HEK293 (cell line): ENCODE measurements around the gene ADD1.

Source experiments
- CTCF ChIA-PET: fragments of 350-600 bp; formaldehyde crosslinking; extraction: SDS; loops from one replicate; lab custom pipeline; 2021; ENCODE audit warnings: antibody characterized with exemption; lab: Yijun Ruan, JAX
- POLR2A ChIA-PET: fragments of 300-600 bp; formaldehyde crosslinking; extraction: SDS; loops from one replicate; lab custom pipeline; 2020; ENCODE audit warnings: antibody characterized with exemption, inconsistent platforms; lab: Yijun Ruan, JAX
- H3K27ac ChIP-seq: fragments of 200-500 bp; sonication (Bioruptor generic); 2 replicates; pipeline ENCODE4 v1.5.1; 2014; ENCODE audit warnings: low read depth, low read length, control low read depth, inconsistent platforms; ENCODE audit errors: extremely low read depth
- H3K36me3 ChIP-seq, 2 experiments: fragments of 200-500 bp in 1 of 2; sonication (Bioruptor generic) in 1 of 2; 1 replicate in 1 of 2; 2 replicates in 1 of 2; pipeline ENCODE4 v1.5.1; 2014 to 2017; ENCODE audit warnings: inconsistent platforms in 2 of 2, low read length in 2 of 2; ENCODE audit not compliant: control insufficient read depth in 2 of 2, insufficient read depth in 1 of 2
- H3K4me1 ChIP-seq: fragments of 200-500 bp; sonication (Bioruptor generic); 2 replicates; pipeline ENCODE4 v1.5.1; 2014; ENCODE audit warnings: mild to moderate bottlenecking, low read length, inconsistent platforms; ENCODE audit not compliant: control insufficient read depth, insufficient read depth
- H3K4me3 ChIP-seq: 2 replicates; pipeline ENCODE4 v1.5.1; 2011; ENCODE audit warnings: low read depth, mild to moderate bottlenecking, control low read depth, low read length, moderate library complexity
- H3K9me3 ChIP-seq: fragments of 200-500 bp; sonication (Bioruptor generic); 2 replicates; pipeline ENCODE4 v1.5.1; 2014; ENCODE audit warnings: low read depth, low read length, inconsistent platforms; ENCODE audit not compliant: control insufficient read depth, insufficient read depth
- IKZF3 ChIP-seq: fragments of 450-650 bp; IDR thresholded peaks from 2 replicates; pipeline ENCODE4 v1.5.0; 2018; ENCODE audit warnings: missing biosample characterization, mild to moderate bottlenecking, missing genetic modification characterization, moderate library complexity
- PRDM1 ChIP-seq: fragments of 450-650 bp; formaldehyde crosslinking; IDR thresholded peaks from 2 replicates; pipeline ENCODE4; 2016; ENCODE audit warnings: missing biosample characterization, missing genetic modification characterization
- SP2 ChIP-seq: fragments of 450-650 bp; formaldehyde crosslinking; IDR thresholded peaks from 2 replicates; pipeline ENCODE4 v1.5.1; 2016; ENCODE audit warnings: missing biosample characterization, missing genetic modification characterization
- TCF7L2 ChIP-seq: IDR thresholded peaks from 2 replicates; pipeline ENCODE4 v1.6.1; 2011; ENCODE audit warnings: low read depth, mild to moderate bottlenecking, inconsistent platforms, low read length, moderate library complexity, borderline replicate concordance
- ZBTB17 ChIP-seq: fragments of 450-650 bp; formaldehyde crosslinking; IDR thresholded peaks from 2 replicates; pipeline ENCODE4 v1.5.1; 2016; ENCODE audit warnings: missing biosample characterization, missing genetic modification characterization
- ZFP69B ChIP-seq: fragments of 450-650 bp; formaldehyde crosslinking; IDR thresholded peaks from 2 replicates; pipeline ENCODE4 v1.5.1; 2016; ENCODE audit warnings: missing biosample characterization, missing genetic modification characterization
- ZNF114 ChIP-seq: fragments of 450-650 bp; formaldehyde crosslinking; IDR thresholded peaks from 2 replicates; pipeline ENCODE4 v1.5.0; 2017; ENCODE audit warnings: missing biosample characterization, missing genetic modification characterization
- ZNF140 ChIP-seq: fragments of 450-650 bp; formaldehyde crosslinking; IDR thresholded peaks from 2 replicates; pipeline ENCODE4 v1.5.1; 2016; ENCODE audit warnings: missing biosample characterization, missing genetic modification characterization
- ZNF155 ChIP-seq: fragments of 450-650 bp; formaldehyde crosslinking; IDR thresholded peaks from 2 replicates; pipeline ENCODE4 v1.5.1; 2016; ENCODE audit warnings: missing biosample characterization, missing genetic modification characterization
- ZNF169 ChIP-seq: fragments of 450-650 bp; formaldehyde crosslinking; IDR thresholded peaks from 2 replicates; pipeline ENCODE4 v1.5.1; 2016; ENCODE audit warnings: missing biosample characterization, missing genetic modification characterization
- ZNF239 ChIP-seq: fragments of 450-650 bp; formaldehyde crosslinking; IDR thresholded peaks from 2 replicates; pipeline ENCODE4 v1.5.1; 2016; ENCODE audit warnings: missing biosample characterization, missing genetic modification characterization
- ZNF311 ChIP-seq: fragments of 450-650 bp; formaldehyde crosslinking; IDR thresholded peaks from 2 replicates; pipeline ENCODE4 v1.5.1; 2017; ENCODE audit warnings: missing biosample characterization, missing genetic modification characterization, borderline replicate concordance
- ZNF404 ChIP-seq: fragments of 450-650 bp; formaldehyde crosslinking; IDR thresholded peaks from 2 replicates; pipeline ENCODE4 v1.5.1; 2017; ENCODE audit warnings: missing biosample characterization, missing genetic modification characterization
- ZNF529 ChIP-seq: fragments of 450-650 bp; formaldehyde crosslinking; IDR thresholded peaks from 2 replicates; pipeline ENCODE4 v1.5.1; 2017; ENCODE audit warnings: missing genetic modification characterization, missing biosample characterization; ENCODE audit not compliant: insufficient replicate concordance
- ZNF544 ChIP-seq: fragments of 450-650 bp; formaldehyde crosslinking; IDR thresholded peaks from 2 replicates; pipeline ENCODE4 v1.5.0; 2017; ENCODE audit warnings: missing biosample characterization, missing genetic modification characterization
- ZNF560 ChIP-seq: fragments of 450-650 bp; formaldehyde crosslinking; IDR thresholded peaks from 2 replicates; pipeline ENCODE4 v1.5.1; 2017; ENCODE audit warnings: missing biosample characterization, missing genetic modification characterization, borderline replicate concordance
- ZNF561 ChIP-seq: fragments of 450-650 bp; IDR thresholded peaks from 2 replicates; pipeline ENCODE4 v1.5.1; 2018; ENCODE audit warnings: missing biosample characterization, missing genetic modification characterization, borderline replicate concordance
- ZNF596 ChIP-seq: fragments of 450-650 bp; IDR thresholded peaks from 2 replicates; pipeline ENCODE4 v1.5.0; 2018; ENCODE audit warnings: missing biosample characterization, mild to moderate bottlenecking, missing genetic modification characterization, moderate library complexity
- ZNF600 ChIP-seq: fragments of 450-650 bp; formaldehyde crosslinking; IDR thresholded peaks from 2 replicates; pipeline ENCODE4 v1.5.1; 2016; ENCODE audit warnings: missing biosample characterization, missing genetic modification characterization
- ZNF623 ChIP-seq: fragments of 450-650 bp; formaldehyde crosslinking; IDR thresholded peaks from 2 replicates; pipeline ENCODE4 v1.5.1; 2016; ENCODE audit warnings: missing biosample characterization, missing genetic modification characterization
- ZNF626 ChIP-seq: fragments of 450-650 bp; sonication (Bioruptor Pico); formaldehyde crosslinking; IDR thresholded peaks from 2 replicates; pipeline ENCODE4 v1.5.1; 2018; ENCODE audit warnings: missing biosample characterization, missing genetic modification characterization, inconsistent platforms
- ZNF629 ChIP-seq: fragments of 450-650 bp; formaldehyde crosslinking; IDR thresholded peaks from 2 replicates; pipeline ENCODE4 v1.5.1; 2017; ENCODE audit warnings: missing biosample characterization, missing genetic modification characterization
- ZNF658 ChIP-seq: fragments of 450-650 bp; formaldehyde crosslinking; IDR thresholded peaks from 2 replicates; pipeline ENCODE4; 2016; ENCODE audit warnings: missing biosample characterization, missing genetic modification characterization
- ZNF664 ChIP-seq: fragments of 450-650 bp; formaldehyde crosslinking; IDR thresholded peaks from 2 replicates; pipeline ENCODE4 v1.5.1; 2016; ENCODE audit warnings: missing biosample characterization, missing genetic modification characterization
- ZNF768 ChIP-seq: fragments of 450-650 bp; formaldehyde crosslinking; IDR thresholded peaks from 2 replicates; pipeline ENCODE4 v1.5.1; 2018; ENCODE audit warnings: missing biosample characterization, mild to moderate bottlenecking, missing genetic modification characterization
- ZNF843 ChIP-seq: fragments of 450-650 bp; formaldehyde crosslinking; IDR thresholded peaks from 2 replicates; pipeline ENCODE4 v1.5.1; 2016; ENCODE audit warnings: missing biosample characterization, missing genetic modification characterization
- ZSCAN16 ChIP-seq: fragments of 450-650 bp; formaldehyde crosslinking; IDR thresholded peaks from 2 replicates; pipeline ENCODE4 v1.5.1; 2016; ENCODE audit warnings: missing biosample characterization, missing genetic modification characterization
- TF ChIP-seq, protein P1 (sequence below): fragments of 450-650 bp; formaldehyde crosslinking; IDR thresholded peaks from 2 replicates; pipeline ENCODE4 v1.5.1; 2016; ENCODE audit warnings: missing biosample characterization, missing genetic modification characterization, low read depth
- TF ChIP-seq, protein P2 (sequence below): fragments of 450-650 bp; formaldehyde crosslinking; IDR thresholded peaks from 2 replicates; pipeline ENCODE4 v1.5.1; 2016; ENCODE audit warnings: missing biosample characterization, missing genetic modification characterization
- TF ChIP-seq, protein P3 (sequence below): fragments of 450-650 bp; formaldehyde crosslinking; IDR thresholded peaks from 2 replicates; pipeline ENCODE4 v1.5.1; 2016; ENCODE audit warnings: missing biosample characterization, missing genetic modification characterization

Gene ADD1

DNA sequence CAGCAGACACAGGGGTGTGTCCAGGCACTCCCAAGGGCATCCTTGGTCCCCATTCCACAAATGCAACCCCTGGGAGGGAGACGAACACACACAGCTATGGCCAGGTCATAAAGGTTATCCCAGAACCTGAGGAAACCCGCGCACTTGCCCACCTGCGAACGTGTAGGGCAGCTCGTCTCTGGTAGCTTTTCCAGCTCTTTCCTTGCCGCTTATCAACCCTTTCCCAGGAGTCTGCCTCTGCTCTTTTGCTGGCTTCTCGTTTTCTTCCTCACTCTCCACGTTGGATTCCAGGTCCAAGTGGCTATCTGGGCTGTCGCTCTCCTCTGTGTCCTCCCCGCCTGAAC, 106.1 kb downstream of the ADD1 start:
- H3K4me1 ChIP-seq = no peaks in the 10 kb centered on the region
- H3K27ac ChIP-seq = no peak overlapping the region
- CTCF ChIA-PET = interaction anchor here (1.1 kb wide), 1 partner anchor 87 kb away, joined by 5 read pairs; no protein-coding TSS in a partner anchor
- POLR2A ChIA-PET = no interaction called here
- H3K9me3 ChIP-seq = no peaks in the 10 kb centered on the region
- H3K36me3 ChIP-seq = peaks cover 0 to 99% of the 10 kb centered on the region in 2 experiments
- TF ChIP-seq ZNF239 (tag by site-specific recombination) (no peak), ZNF596 (no peak), ZNF155 (no peak), ZNF768 (no peak), TCF7L2 (no peak), ZNF114 (no peak), ZNF404 (no peak), ZNF626 (tag by site-specific recombination) (no peak), ZNF560 (tag by site-specific recombination) (no peak), ZNF169 (tag by site-specific recombination) (no peak), IKZF3 (no peak)
- no peak overlapping the region for H3K4me3 ChIP-seq

DNA sequence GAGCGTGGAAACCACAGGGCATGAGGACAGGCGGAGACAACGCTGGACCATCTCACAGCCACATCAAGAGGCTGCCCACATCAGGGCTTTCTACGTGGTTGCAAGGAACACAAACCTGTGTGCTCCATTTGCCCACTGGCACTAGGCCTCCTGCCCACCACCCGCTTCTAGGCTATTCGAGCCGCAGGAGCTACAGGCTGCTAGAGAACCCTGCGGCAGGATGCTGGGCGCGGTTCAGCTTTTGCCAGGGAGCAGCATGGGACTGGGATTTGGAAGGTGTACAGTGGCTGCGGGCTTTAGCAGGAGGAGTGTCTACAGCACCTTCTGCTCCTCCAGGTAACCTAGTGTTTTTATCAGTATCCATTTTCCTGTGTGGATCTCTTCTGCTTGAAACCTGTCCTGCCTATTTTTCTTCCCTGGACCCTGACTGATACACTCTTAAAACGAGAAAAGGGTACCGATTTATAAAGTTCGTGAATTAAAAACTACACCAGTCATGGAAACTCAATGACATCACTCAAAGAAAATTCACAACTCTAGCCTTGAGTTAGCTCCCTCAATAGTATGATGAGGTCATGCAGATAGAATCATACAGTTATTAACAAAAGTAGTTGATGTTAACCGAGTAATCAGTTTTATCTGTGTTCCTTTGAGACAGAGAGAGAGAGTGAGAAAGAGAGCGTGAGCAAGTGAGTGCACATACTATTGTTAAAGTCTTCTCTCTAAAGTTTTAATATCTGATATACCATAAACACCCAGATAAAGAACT, 106.8 kb downstream of the ADD1 start:
- no peak overlapping the region for H3K27ac ChIP-seq
- POLR2A ChIA-PET = no interaction called here
- no peak overlapping the region for H3K4me3 ChIP-seq
- TF ChIP-seq ZBTB17 = peak; percentile 73
- no peak for TF ChIP-seq ZFP69B
- no peak for TF ChIP-seq ZNF600 (tag by site-specific recombination)
- TF ChIP-seq ZNF664 (tag by site-specific recombination) = no peak
- TF ChIP-seq, protein P1, sequence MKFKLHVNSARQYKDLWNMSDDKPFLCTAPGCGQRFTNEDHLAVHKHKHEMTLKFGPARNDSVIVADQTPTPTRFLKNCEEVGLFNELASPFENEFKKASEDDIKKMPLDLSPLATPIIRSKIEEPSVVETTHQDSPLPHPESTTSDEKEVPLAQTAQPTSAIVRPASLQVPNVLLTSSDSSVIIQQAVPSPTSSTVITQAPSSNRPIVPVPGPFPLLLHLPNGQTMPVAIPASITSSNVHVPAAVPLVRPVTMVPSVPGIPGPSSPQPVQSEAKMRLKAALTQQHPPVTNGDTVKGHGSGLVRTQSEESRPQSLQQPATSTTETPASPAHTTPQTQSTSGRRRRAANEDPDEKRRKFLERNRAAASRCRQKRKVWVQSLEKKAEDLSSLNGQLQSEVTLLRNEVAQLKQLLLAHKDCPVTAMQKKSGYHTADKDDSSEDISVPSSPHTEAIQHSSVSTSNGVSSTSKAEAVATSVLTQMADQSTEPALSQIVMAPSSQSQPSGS = peak; percentile 86
- TF ChIP-seq ZNF140 (tag by site-specific recombination) = no peak
- peak; percentile 38 for TF ChIP-seq ZNF629 (tag by site-specific recombination)
- TF ChIP-seq SP2 (tag by site-specific recombination) = no peak
- H3K4me1 ChIP-seq = no peaks in the 10 kb centered on the region
- no peaks in the 10 kb centered on the region for H3K9me3 ChIP-seq
- peaks cover 0 to 98% of the 10 kb centered on the region in 2 experiments for H3K36me3 ChIP-seq
- CTCF ChIA-PET = interaction anchor here (0.5 kb wide), 1 partner anchor 732 kb away, joined by 3 read pairs; no protein-coding TSS in a partner anchor

DNA sequence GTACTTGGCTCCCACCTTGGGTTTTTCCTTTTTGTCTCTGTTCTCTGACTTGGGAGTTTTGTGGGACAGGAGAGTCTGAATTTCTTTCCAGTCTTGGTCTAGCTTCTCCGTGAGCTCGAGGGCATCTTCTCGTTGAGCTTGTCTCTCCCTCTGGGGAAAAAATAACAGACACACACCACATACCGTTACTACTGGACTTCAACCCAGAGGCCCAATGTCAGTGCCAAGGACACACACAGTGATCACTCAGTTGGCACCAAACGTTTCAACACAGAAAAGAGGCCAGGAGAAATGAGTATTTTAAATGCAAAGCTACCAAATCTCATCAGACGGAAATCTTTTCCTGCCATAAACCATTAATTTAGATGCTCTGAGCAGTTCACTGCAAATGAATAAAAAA, 109.9 kb downstream of the ADD1 start:
- Histone ChIP-seq H3K9me3 (no peaks in the 10 kb centered on the region), H3K4me3 (no peak overlapping the region), H3K4me1 (no peaks in the 10 kb centered on the region), H3K36me3 (peaks cover 5 to 99% of the 10 kb centered on the region in 2 experiments), H3K27ac (no peak overlapping the region)
- ChIA-PET POLR2A (interaction anchor here (1.0 to 1.6 kb wide), 2 partner anchors 9 to 10 kb away, joined by 3 to 5 read pairs; partner anchors contain the start of gene GRK4), CTCF (interaction anchor here (1.1 kb wide), 1 partner anchor 9 kb away, joined by 7 read pairs; no protein-coding TSS in a partner anchor)
- TF ChIP-seq ZSCAN16 (tag by site-specific recombination) (no peak), PRDM1 (tag by site-specific recombination) (no peak), ZNF623 (tag by site-specific recombination) (no peak), ZNF561 (tag by site-specific recombination) (no peak), ZNF529 (tag by site-specific recombination) (no peak), ZNF311 (tag by site-specific recombination) (no peak), ZNF544 (tag by site-specific recombination) (no peak), ZNF658 (tag by site-specific recombination) (no peak), ZNF843 (tag by site-specific recombination) (no peak)
- TF ChIP-seq, protein P2, sequence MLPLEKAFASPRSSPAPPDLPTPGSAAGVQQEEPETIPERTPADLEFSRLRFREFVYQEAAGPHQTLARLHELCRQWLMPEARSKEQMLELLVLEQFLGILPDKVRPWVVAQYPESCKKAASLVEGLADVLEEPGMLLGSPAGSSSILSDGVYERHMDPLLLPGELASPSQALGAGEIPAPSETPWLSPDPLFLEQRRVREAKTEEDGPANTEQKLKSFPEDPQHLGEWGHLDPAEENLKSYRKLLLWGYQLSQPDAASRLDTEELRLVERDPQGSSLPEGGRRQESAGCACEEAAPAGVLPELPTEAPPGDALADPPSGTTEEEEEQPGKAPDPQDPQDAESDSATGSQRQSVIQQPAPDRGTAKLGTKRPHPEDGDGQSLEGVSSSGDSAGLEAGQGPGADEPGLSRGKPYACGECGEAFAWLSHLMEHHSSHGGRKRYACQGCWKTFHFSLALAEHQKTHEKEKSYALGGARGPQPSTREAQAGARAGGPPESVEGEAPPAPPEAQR (tag by site-specific recombination) = no peak
- TF ChIP-seq, protein P3, sequence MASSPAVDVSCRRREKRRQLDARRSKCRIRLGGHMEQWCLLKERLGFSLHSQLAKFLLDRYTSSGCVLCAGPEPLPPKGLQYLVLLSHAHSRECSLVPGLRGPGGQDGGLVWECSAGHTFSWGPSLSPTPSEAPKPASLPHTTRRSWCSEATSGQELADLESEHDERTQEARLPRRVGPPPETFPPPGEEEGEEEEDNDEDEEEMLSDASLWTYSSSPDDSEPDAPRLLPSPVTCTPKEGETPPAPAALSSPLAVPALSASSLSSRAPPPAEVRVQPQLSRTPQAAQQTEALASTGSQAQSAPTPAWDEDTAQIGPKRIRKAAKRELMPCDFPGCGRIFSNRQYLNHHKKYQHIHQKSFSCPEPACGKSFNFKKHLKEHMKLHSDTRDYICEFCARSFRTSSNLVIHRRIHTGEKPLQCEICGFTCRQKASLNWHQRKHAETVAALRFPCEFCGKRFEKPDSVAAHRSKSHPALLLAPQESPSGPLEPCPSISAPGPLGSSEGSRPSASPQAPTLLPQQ (tag by site-specific recombination) = no peak
